Left kidney (tissue), 2 donors: ENCODE results near the gene RSAD1. TPM values are rescaled to one million over a fixed set of nuclear protein-coding genes. Genes with fewer than 3 reads are reported as not detected.

Experiments used
- DNase-seq: peaks from one replicate; pipeline ENCODE4 v3.0.0-alpha.2; 2013
- polyA plus RNA-seq: library from polyadenylated mRNA; unstranded; fragments of 120-200 nt; gene quantifications from one replicate; pipeline ENCODE4 v1.2.1, GENCODE V29; 2013; ENCODE audit not compliant: insufficient read length

RSAD1 gene
- polyA plus RNA-seq, 1 donor, result 57.6 TPM

DNA sequence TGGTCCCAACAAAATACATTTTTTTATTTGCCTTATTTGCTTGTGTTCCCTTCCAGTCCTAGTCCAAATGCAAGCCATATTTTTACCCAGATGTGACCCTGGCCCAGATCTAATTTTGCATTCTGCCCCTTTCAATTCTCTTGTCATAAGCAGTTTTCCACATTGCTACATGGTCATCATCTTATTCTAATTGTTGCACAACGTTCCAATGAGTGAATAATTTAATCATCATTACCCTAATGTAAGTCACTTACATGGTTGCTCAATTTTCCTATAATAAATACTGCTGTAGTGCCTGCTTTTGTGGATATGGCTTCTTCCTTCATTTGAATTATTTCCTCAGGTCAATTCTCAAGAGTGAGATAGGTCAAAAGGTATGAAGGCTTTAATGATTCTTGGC, 12.8 kb downstream of the RSAD1 start:
- no peak for DNase-seq

DNA sequence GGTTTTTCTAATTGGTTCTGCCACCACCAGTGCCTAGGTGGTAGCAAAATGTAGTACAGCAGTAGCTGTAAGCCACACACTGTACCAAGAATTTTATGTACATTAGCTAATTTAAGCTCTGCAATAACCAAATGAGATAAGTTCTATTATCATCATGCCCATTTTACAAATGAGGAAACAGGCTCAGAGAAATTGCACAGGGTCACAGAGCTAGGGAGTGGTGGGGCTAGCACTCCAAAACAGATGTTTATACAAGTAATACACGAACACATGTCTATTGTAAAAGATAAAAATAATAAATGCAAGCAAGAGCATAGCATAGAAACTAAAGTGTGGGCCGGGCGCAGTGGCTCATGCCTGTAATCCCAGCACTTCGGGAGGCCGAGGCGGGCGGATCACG, 13.6 kb downstream of the RSAD1 start:
- no peak for DNase-seq

DNA sequence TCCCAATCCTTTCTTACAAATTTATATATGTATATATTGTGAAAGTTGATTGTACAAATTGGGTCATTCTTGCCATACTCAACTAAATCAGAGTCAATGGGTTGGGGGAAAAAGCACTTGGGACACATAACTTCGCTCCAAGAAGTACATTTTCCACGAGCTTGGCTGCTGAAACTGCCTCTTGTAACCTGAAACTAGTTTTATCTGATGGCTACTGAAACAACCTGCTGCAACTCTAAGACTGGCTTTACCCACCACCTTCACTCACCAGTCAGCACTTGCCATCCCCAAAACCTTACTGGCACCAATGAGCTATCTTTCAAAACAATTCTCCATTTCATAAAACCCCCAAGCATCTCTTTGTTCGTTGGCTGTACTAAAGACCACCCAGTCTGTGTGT, 15.1 kb downstream of the RSAD1 start:
- no peak for DNase-seq

DNA sequence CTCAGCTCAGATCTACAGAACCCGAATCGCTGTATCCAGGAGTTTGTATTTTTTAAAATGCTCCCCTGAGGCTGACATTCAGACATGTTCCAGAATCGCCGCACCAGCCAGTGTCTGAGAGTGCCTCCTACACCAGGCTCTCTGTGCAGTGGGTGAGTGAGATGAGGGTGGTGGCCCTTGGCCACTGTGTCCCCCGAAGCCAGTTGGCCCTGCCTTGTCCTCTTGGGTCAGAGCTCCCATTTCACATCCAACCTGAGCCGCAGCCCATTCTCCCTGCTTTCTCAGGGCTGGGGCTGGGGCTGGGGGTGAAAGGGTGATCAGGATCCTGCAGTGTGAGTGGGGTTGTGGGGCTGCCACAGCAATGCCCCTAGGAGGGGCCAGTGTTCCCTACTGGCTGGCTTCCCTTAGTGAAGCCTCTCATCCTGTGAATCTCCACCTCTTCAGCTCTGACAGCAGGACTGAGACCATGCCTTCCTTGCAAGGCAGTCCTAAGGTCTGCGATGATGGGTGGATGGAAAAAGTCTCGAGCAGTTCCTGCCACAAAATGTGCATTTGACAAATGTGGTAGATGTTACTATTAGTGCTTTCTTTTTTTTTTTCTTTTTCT, 16.7 kb downstream of the RSAD1 start:
- DNase-seq, result no peak

DNA sequence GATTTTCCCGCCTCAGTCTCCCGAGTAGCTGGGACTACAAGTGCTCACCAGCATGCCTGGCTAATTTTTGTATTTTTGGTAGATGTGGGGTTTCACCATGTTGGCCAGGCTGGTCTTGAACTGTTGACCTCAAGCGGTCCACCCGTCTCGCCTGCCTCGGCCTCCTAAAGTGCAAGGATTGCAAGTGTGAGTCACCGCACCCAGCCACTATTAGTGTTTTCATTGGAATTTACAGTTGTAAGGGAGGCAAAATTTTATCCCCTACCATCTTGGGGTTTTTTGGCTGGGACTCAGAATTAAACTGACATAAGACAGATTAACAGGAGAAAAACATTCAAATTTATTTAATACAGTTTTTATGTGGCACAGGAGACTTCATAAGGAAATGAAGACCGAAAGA, 17.3 kb downstream of the RSAD1 start:
- no peak for DNase-seq

DNA sequence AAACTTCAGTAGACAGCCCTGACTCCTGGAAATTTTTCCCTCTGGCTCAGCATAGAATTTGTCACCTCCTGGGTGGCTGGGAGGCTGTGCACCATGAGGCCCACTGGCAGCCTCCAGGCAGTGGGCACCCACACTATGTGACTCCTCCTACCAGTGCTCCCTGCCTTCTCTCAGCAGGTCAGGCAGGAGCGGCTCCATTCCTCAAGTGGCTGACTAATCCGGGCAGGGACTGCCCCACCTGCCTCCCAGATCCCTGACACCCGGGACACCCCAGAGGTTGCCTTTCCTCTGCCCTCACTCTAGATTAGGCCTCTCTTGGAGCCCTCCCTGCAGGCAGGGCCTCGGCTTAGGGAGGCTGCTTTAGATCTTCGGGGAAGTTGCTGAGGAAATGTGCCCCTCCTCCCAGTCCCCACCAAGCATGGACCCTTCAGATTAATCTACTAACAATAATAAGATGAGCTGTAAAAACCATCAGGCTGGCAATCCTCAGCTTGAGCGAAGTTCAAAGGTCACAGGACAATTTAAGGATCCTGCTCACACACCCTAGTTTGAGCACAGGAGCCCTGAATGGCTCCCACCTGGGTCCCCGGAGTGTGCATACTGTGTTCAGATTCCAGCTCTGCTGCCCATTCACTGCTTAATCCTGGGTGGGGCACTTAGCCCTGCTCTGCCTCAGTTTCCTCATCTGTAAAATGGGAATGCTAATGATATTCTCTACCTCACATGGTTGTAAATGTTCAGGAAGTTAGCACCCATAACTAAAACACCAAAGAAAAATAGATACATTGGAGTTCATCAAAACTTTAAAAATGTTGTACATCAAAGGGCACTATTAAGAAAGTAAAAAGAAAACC, 19.6 kb downstream of the RSAD1 start:
- DNase-seq, result no peak

DNA sequence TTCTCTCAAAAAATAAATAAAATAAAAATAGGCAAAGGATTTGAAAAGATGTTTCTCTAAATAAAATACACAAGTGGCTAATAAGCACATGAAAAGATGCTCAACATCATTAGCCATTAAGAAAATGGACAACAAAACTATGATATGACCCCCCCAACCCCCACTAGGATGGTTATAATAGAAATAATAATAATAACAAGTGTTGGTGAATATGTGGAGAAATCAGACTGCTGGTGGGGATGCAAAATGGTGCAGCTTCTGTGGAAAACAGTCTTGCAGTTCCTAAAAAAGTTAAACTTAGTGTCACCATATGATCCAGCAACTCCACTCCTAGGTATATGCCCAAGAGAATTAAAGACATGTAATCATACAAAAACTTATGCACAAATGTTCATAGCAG, 20.6 kb downstream of the RSAD1 start:
- DNase-seq, result no peak

DNA sequence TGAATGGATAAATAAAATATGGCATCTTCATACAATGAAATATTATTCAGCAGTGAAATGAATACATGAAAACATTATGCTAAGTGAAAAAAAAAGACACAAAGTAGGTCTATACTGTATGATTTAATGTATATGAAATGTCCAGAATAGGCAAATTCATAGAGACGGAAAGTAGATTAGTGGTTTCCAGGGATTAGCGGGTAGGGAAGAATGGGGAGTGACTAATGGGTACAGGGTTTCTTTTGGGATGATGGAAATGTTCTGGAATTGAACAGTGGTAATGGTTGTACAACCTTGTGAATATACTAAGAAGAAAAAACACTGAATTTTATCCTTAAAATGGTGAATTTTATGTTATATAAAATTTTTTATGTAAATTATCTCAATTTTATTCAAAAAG, 21.1 kb downstream of the RSAD1 start:
- no peak for DNase-seq

DNA sequence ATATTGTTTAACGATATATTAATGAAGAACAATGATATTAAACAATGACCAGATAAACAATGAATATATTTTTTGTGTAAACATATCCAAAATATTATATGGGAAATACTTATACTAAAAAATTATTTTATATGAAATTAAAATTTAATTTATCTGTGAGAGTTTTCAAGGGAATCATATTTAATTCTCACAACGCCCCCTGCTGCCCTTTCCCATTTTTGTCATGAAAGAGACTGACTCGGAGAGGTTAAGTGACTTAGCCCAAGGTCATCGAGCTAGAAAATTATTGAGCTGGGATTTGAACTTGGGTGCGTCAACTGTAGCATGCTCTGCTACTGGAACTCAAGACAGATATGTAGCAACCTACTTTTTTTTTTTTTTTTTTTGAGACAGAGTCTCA, 22.4 kb downstream of the RSAD1 start:
- DNase-seq, result no peak

DNA sequence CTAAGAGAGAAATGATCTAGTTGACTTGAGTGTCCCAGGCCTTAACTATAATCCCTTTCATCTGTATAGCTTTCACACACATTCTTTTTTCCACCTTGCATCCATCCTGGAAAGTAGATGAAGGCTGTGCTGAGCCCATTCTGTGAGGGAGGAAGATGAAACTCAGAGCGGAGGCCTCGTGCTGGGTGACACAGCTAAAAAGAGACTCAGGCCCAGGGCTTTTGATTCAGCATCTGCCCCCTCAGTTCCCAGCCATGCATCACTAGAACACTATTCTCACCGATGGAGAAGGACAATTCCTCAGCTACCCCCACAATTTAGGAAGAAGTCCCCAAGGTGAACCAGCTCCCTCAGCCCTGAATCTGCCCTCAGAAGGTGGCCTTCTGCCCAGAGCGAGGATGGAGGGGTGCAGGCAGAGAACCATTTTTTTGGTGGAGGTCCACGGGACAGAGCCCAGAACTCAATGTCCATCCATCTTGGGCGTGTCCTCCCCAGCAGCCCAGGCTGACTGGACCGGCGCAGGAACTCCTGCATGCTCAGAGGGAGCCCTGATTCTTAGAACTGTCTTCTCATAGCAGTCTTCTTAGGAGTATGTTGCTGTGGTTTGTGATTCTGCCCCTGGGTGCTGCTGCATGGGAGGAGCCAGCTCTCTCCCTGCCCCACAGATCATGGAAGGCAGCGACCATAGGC, 23.8 kb downstream of the RSAD1 start:
- DNase-seq, result no peak

DNA sequence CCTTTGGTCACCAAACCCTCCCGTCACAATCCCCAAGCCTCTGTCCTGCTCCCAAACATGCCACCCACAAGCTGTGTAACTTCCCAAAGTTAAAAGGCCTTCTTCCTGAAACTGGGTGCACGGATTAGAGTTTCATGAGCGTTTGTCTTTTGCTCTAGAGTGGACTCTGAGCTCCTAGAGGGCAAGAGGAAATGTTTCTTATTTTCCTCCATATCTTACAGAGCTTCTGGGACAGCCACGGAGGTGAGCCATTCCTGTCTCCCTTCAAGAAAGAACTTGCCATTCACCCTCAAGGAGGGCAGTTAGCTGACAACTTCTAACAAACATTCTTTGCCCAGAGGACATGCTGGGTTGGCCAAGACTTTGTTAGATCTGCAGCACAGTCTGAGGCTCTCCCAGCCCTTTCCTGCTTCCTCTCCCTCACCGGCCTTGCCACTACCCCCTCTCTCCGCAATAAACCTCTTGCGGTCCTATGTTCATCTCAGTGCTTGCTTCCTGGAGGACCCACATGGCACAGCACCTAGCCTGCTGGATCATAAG, 27.0 kb downstream of the RSAD1 start:
- DNase-seq, result no peak

DNA sequence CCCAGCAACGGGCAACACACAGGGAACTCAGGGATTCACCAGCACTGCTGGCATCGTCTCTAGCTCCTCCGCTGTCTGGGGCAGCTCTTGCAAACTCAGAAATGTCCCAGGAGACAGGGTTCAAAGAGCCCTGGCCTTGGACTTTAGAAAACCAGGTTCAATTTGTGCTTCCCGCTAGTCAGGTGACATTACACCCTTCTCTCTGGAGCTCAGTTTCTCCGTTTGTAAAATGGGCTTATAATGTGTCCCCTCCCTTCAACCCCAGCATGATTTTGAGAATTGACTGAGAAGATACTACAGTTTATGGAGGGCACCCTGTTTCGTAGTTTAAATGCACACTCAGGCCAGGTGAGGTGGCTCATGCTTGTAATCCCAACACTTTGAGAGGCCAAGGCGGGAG, 27.6 kb downstream of the RSAD1 start:
- DNase-seq, result no peak

DNA sequence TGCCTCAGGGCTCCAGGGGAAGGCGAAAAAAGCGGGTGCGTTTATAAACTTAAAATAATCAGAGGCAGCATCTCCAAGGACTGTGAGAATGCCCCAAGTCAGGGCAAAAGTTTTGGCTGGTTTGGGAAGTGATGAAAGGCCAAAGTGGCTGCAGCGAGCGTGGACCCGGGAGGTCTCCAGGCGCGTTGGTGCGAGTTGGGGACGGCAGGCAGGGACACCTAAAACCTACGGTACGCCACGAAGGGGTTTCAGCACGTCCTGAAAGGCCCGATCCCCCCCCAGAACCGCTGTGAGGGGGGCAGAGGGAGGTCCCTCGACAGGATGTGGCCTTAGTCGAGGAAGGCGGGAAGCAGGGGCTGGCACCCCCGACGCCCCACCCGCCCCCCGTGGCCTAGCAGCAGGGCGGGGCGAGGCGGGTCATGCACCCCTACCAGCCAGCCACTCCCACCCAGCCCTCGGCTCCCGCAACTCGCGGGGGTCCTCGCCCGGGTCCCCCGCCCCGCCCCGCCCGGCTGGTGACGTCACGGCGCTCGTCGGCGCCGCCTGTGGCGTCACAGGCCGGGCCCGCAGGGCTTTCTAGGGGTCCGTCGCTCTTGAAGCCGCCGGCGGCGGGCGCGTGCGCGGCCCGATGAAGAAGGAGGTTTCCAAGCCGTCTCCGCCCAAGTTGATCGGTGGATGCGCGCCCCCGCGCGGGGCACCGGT, 29.4 kb downstream of the RSAD1 start, which contains the start of gene MYCBPAP:
Gene MYCBPAP, plus strand, starts transcription at position 569 of the 702 bp plus-strand sequence. CDS start 236 bp downstream, outside the sequence.
- peak; percentile 85 for DNase-seq

DNA sequence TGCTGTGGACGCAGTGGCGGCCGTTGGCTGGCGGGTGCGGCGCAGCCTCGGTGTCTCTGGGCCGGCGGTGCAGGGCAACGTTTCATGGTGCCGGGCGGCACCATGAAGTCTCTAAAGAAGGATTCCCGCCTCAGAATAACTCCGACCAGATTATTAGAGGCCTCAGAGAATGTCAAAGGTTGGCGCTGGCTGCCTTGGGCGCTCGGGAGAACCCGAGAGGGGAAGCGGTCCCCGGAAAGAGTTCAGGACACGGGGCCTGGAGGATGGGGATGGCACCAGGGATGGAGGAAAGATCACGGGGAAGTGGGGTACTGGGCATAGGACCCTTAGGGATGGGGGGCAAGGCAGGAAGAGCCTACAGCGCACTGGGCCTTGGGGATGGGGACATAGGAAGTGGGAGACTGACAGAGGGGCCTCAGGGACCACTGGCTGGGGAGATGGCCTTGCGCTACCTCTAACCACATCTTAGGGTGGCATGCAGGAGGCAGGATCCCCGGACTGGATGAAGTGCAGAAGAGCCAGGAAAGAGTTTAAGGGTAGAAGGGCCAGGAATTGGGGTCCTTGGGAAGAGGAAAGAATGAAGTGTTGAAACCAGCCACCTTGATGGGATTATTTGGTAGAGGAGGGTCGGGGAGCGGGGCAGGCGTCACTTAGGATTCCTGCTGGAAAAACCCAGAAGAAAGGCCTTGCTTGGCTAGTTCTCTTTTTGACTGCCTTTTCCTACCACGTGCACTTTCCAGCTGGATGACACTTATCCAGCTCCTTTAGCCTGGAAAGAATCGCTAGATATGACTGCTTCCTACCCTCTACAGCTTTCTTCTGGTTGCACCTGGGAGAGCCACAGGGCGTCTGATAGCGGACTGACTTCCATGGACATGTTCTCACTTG, 30.2 kb downstream of the RSAD1 start:
- DNase-seq, result no peak

DNA sequence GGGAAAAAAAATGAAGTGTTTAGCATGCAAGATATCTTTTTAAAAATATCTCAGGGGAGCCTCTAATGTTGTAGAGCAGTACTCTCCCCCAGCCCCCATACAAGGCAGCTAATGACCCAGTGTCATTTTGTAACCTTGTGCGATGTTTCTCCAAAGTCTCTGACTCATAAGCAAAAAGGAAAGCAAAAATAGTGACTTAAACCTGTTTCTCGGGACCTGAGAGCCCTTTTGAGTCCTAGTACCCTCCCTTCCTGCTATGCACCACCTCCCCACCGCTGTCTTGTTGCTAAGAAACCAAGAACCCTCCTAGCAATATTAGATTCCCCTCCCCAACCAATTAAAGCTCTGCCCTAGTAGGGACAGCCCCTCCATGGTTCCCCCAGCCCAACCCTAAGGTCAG, 32.4 kb downstream of the RSAD1 start:
- DNase-seq, result no peak

DNA sequence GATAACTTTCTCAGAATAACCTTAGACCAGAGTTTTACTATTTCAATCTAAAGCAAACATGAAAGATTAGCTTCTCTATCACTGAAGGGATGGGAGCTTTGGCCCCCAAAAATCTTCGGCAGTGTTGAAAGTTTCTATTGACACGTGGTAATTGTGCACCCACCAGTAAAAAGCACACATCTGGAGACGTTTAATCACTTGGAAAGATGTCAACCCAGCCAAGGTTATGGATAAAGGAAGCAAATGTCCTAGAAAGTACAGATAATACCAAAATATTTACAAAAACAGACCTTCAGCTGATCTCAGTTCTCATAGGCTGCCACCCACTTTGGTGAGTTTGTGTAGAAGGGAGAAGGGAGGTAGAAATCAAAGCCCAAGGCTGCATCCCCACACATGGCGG, 34.8 kb downstream of the RSAD1 start:
- no peak for DNase-seq

DNA sequence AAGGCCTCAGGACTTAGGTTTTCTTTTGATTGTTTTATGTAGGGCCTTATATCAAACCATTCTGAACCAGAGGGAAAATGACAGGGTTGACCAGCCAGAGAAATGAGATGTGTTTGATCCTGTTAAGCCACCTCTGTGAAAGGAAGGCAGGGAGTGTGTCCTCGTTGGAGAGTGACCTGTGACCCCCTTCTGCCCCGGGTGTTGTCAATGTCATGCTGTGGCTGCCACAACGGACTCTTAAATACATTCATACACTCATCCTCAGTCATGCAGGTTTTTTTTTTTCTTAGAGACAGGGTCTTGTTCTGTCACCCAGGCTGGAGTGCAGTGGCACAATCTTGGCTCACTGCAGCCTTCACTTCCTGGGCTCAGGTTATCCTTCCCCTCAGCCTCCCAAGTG, 35.7 kb downstream of the RSAD1 start:
- no peak for DNase-seq

DNA sequence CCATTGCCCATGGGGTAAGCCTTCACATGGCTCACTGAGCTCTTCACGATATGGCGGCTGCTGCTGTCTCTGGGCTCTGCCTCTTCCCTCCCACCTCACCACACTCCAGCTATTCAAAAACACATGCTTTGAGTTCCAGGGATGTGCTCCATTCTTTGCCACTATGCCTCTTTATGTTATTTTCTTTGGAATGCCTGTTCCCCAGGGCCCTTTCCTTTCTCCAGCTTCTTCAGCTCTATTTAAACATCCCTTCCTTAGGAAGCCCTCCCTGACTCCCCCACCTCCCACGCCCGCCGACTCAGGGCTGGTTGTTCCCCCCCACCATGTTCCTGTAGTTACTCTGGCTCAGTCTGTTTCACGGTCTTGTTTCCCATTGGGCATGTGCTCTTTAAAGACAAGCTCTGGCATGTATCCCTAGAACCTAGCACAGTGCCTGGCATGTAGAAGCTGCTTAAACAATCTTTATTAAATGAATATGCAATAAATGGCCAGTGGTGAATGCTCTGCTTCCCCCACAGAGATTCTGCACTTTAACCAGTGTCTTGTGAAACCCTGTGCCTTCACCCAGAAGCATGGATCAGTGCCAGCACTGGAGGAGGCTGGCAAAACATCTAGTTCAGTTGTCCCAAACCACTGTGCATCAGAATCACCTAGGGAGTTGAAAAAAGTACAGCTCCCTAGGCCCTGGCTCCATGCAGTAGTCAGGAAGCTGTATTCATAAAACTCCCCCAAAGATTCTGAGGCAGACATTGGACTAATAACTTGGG, 36.5 kb downstream of the RSAD1 start:
- no peak for DNase-seq

DNA sequence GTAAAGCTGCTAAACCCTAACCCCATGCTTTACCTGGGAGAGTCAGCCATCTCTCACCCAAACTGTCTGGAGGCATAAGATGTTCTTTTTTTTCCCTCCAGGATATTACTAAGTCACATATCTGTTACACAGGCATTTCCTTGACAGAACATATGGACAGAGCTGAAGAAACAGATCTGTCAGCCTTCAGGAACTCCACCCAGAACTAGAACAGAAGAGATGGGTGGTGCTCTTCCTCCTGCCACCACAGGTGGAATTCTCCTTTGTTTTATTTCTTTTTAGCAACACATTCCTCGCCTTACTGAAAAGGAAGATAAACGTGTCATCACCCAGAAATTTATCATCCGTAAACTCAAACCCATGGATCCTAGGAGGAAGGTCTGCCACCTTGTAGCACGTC, 38.4 kb downstream of the RSAD1 start:
- DNase-seq, result no peak
